Caco-2 (cell line): ENCODE data around the gene RASGRP1. TPM values are rescaled to one million over a fixed set of nuclear protein-coding genes. Genes with fewer than 3 reads are reported as not detected.

ENCODE experiments used
- Bru-seq: library from RNA; stranded (reverse); fragments of 400-500 nt; gene quantifications from one replicate; lab custom pipeline; 2021; lab: Mats Ljungman, UMichigan
- BruChase-seq, 2 experiments: library from RNA; stranded (reverse); fragments of 400-500 nt; gene quantifications; one replicate each; lab custom pipeline; 2021; lab: Mats Ljungman, UMichigan
- BruUV-seq: library from RNA; stranded (reverse); fragments of 400-500 nt; replicated peaks from 2 replicates; lab custom pipeline; 2021; lab: Mats Ljungman, UMichigan
- CTCF ChIA-PET: fragments of 300-600 bp; sonication (Branson Sonifier 250); formaldehyde crosslinking; loops from one replicate; lab custom pipeline; 2022; ENCODE audit warnings: antibody characterized with exemption; lab: Charles Lee
- POLR2A ChIA-PET: fragments of 300-600 bp; sonication (Branson Sonifier 250); formaldehyde crosslinking; loops from one replicate; lab custom pipeline; 2022; ENCODE audit warnings: antibody characterized with exemption; lab: Charles Lee
- DNase-seq, 2 experiments: peaks; one replicate each; pipeline versions ENCODE4 v3.0.0 to v3.0.0-alpha.2; 2020 to 2022
- H3K27me3 ChIP-seq: replicated peaks from 2 replicates; pipeline ENCODE4 v1.6.0; 2011; ENCODE audit warnings: low read length; ENCODE audit not compliant: control insufficient read depth, insufficient read depth
- H3K36me3 ChIP-seq: 2 replicates; pipeline ENCODE4 v1.5.1; 2011; ENCODE audit warnings: low read length; ENCODE audit not compliant: control insufficient read depth, insufficient read depth
- H3K4me1 ChIP-seq: fragments of 250-450 bp; sonication (Bioruptor Pico); 2 replicates; pipeline ENCODE4 v1.5.1; 2020; ENCODE audit warnings: mild to moderate bottlenecking
- H3K4me3 ChIP-seq: 2 replicates; pipeline ENCODE4 v1.5.1; 2011; ENCODE audit warnings: low read depth, mild to moderate bottlenecking, control low read depth, low read length
- H3K9me3 ChIP-seq: fragments of 250-450 bp; sonication (Bioruptor Pico); 2 replicates; pipeline ENCODE4 v1.5.1; 2020; ENCODE audit warnings: mild to moderate bottlenecking, moderate library complexity
- H3K27ac Mint-ChIP-seq: one replicate; pipeline ENCODE4 v1.8.0; 2022; ENCODE audit warnings: mixed read lengths; ENCODE audit not compliant: unreplicated experiment
- H3K27me3 Mint-ChIP-seq: one replicate; pipeline ENCODE4 v1.8.0; 2022; ENCODE audit warnings: mixed read lengths; ENCODE audit not compliant: insufficient read depth, unreplicated experiment
- H3K36me3 Mint-ChIP-seq: one replicate; pipeline ENCODE4 v1.8.0; 2022; ENCODE audit warnings: mild to moderate bottlenecking, mixed read lengths; ENCODE audit not compliant: insufficient read depth, unreplicated experiment
- H3K4me1 Mint-ChIP-seq: one replicate; pipeline ENCODE4 v1.8.0; 2022; ENCODE audit warnings: low read depth, mixed read lengths; ENCODE audit not compliant: unreplicated experiment
- H3K4me3 Mint-ChIP-seq: one replicate; pipeline ENCODE4 v1.8.0; 2022; ENCODE audit warnings: mild to moderate bottlenecking, moderate library complexity, mixed read lengths; ENCODE audit not compliant: unreplicated experiment
- H3K9me3 Mint-ChIP-seq: one replicate; pipeline ENCODE4 v1.8.0; 2022; ENCODE audit warnings: mixed read lengths; ENCODE audit not compliant: unreplicated experiment
- CTCF ChIP-seq, 2 experiments: fragments of 200-600 bp in 1 of 2; IDR thresholded peaks; 1 replicate in 1 of 2; 2 replicates in 1 of 2; pipeline versions ENCODE4 v1.5.1 to v1.8.0; 2011 to 2022; ENCODE audit warnings: antibody characterized with exemption in 1 of 2, control low read depth in 1 of 2, inconsistent platforms in 1 of 2, low read depth in 1 of 2, low read length in 1 of 2, mild to moderate bottlenecking in 1 of 2, moderate library complexity in 1 of 2; ENCODE audit not compliant: insufficient read depth in 1 of 2, severe bottlenecking in 1 of 2, unreplicated experiment in 1 of 2
- intact Hi-C: fragments of 100-400 bp; cut with micrococcal nuclease; formaldehyde crosslinking; loops from one replicate; pipeline ENCODE4 v1.10.0; 2022; ENCODE audit not compliant: unreplicated experiment
- long read RNA-seq: library from polyadenylated mRNA; stranded (forward); transcript quantifications from one replicate; pipeline ENCODE4 v2.0.0, GENCODE V29; 2022
- total RNA-seq: library from RNA; stranded (reverse); gene quantifications from 2 replicates; pipeline ENCODE4 v1.2.3, GENCODE V29; 2022

Gene RASGRP1
- total RNA-seq (6.0 and 7.3 TPM in 2 replicates), Bru-seq, nascent RNA (percentile 61 among the genes with signal in this experiment), BruChase-seq, experiment 1, labeled RNA remaining after a 2-hour chase (percentile 53 among the genes with signal in this experiment), BruChase-seq, experiment 2, labeled RNA remaining after a 6-hour chase (percentile 50 among the genes with signal in this experiment)
- long read RNA-seq, full-length matches to known transcripts, result 2 of 32 reads
- long read RNA-seq, partial matches to known transcripts, result 1 of 32 reads
- long read RNA-seq, other reads (novel, unspliced or antisense), result 29 of 32 reads

- intact Hi-C loops, result loop anchor here (1.0 to 2.0 kb wide), 4 partner anchors 83 to 124 kb away; no protein-coding TSS in a partner anchor
- DNase-seq, result peak; percentile 61 to 86
- Mint-ChIP-seq H3K27ac (no peak within 1 kb of the TSS), H3K27me3 (peaks cover 2% of the 10 kb centered on the region), H3K4me1 (no peaks in the 10 kb centered on the region), H3K9me3 (no peaks in the 10 kb centered on the region), H3K36me3 (no peaks in the 10 kb centered on the region), H3K4me3 (peak within 1 kb of the TSS; percentile 88)
- no peaks in the 10 kb centered on the region for H3K9me3 ChIP-seq
- peak within 1 kb of the TSS; percentile 75 for H3K4me3 ChIP-seq
- POLR2A ChIA-PET, result interaction anchor here (1.0 kb wide), 1 partner anchor 83 kb away, joined by 5 read pairs; no protein-coding TSS in a partner anchor
- peak in 1 of 2 experiments; percentile 44 for TF ChIP-seq CTCF (IDR thresholded peaks at IDR 0.05; ENCODE audit: insufficient read depth in 1 of 2, low read depth in 1 of 2, low read length in 1 of 2, severe bottlenecking in 1 of 2, unreplicated experiment in 1 of 2)
- no peaks in the 10 kb centered on the region for H3K36me3 ChIP-seq
- H3K4me1 ChIP-seq, result no peaks in the 10 kb centered on the region
- no TSS peak for BruUV-seq
- CTCF ChIA-PET, result interaction anchor here (0.8 to 1.9 kb wide), 19 partner anchors 43 to 138 kb away, joined by 3 to 30 read pairs (median 5); partner anchors contain the start of gene FAM98B
- no peaks in the 10 kb centered on the region for H3K27me3 ChIP-seq
These were observed at the start of gene RASGRP1 for GRCh38 chr15:38564557-38565286. TSS of gene RASGRP1 (minus strand) at chr15:38564814. CDS start at chr15:38564628, 186 bp downstream.

GRCh38 chr15:38613085-38613484 is 48.5 kb upstream of the RASGRP1 start:
- DNase-seq, result no peak
- BruUV-seq, result no TSS peak
- TF ChIP-seq CTCF (IDR thresholded peaks at IDR 0.05; ENCODE audit: insufficient read depth in 1 of 2, low read depth in 1 of 2, low read length in 1 of 2, severe bottlenecking in 1 of 2, unreplicated experiment in 1 of 2), result no peak
- ChIA-PET POLR2A (no interaction called here), CTCF (interaction anchor here (0.9 kb wide), 1 partner anchor 49 kb away, joined by 3 read pairs; no protein-coding TSS in a partner anchor)
- H3K36me3 ChIP-seq, result no peaks in the 10 kb centered on the region
- no peak overlapping the region for H3K4me3 ChIP-seq
- no peaks in the 10 kb centered on the region for H3K27me3 ChIP-seq
- H3K4me1 Mint-ChIP-seq, result peaks cover 19% of the 10 kb centered on the region
- peaks cover 9% of the 10 kb centered on the region for H3K9me3 Mint-ChIP-seq
- intact Hi-C loops, result no loop called here
- no peaks in the 10 kb centered on the region for H3K27me3 Mint-ChIP-seq
- H3K4me3 Mint-ChIP-seq, result no peak overlapping the region
- no peaks in the 10 kb centered on the region for H3K9me3 ChIP-seq
- no peaks in the 10 kb centered on the region for H3K36me3 Mint-ChIP-seq
- H3K27ac Mint-ChIP-seq, result no peak overlapping the region
- H3K4me1 ChIP-seq, result peaks cover 23% of the 10 kb centered on the region

GRCh38 chr15:38612159-38612863 is 47.7 kb upstream of the RASGRP1 start:
- BruUV-seq, result no TSS peak
- no peak overlapping the region for H3K4me3 ChIP-seq
- peaks cover 25% of the 10 kb centered on the region for H3K4me1 ChIP-seq
- ChIA-PET POLR2A (no interaction called here), CTCF (interaction anchor here (0.9 kb wide), 1 partner anchor 48 kb away, joined by 3 read pairs; no protein-coding TSS in a partner anchor)
- Mint-ChIP-seq H3K36me3 (no peaks in the 10 kb centered on the region), H3K4me3 (no peak overlapping the region), H3K27me3 (no peaks in the 10 kb centered on the region), H3K27ac (no peak overlapping the region), H3K9me3 (peaks cover 9% of the 10 kb centered on the region), H3K4me1 (peaks cover 14% of the 10 kb centered on the region)
- no peaks in the 10 kb centered on the region for H3K9me3 ChIP-seq
- H3K36me3 ChIP-seq, result no peaks in the 10 kb centered on the region
- TF ChIP-seq CTCF (IDR thresholded peaks at IDR 0.05; ENCODE audit: insufficient read depth in 1 of 2, low read depth in 1 of 2, low read length in 1 of 2, severe bottlenecking in 1 of 2, unreplicated experiment in 1 of 2), result no peak
- intact Hi-C loops, result no loop called here
- no peaks in the 10 kb centered on the region for H3K27me3 ChIP-seq
- no peak for DNase-seq
